Neural progenitor cell (in vitro differentiated cells): ENCODE data around the gene ZNF28.

Experiments
- EZH2 ChIP-seq: fragments of 200-600 bp; sonication (generic); IDR thresholded peaks from 2 replicates; pipeline ENCODE4 v1.6.1; 2017; ENCODE audit warnings: antibody characterized with exemption, mild to moderate bottlenecking, moderate library complexity
- TF ChIP-seq, protein P1 (sequence below): fragments of 200-600 bp; sonication (generic); IDR thresholded peaks from 2 replicates; pipeline ENCODE4 v1.5.1; 2017; ENCODE audit warnings: antibody characterized with exemption, mild to moderate bottlenecking

- TF ChIP-seq, protein P1, sequence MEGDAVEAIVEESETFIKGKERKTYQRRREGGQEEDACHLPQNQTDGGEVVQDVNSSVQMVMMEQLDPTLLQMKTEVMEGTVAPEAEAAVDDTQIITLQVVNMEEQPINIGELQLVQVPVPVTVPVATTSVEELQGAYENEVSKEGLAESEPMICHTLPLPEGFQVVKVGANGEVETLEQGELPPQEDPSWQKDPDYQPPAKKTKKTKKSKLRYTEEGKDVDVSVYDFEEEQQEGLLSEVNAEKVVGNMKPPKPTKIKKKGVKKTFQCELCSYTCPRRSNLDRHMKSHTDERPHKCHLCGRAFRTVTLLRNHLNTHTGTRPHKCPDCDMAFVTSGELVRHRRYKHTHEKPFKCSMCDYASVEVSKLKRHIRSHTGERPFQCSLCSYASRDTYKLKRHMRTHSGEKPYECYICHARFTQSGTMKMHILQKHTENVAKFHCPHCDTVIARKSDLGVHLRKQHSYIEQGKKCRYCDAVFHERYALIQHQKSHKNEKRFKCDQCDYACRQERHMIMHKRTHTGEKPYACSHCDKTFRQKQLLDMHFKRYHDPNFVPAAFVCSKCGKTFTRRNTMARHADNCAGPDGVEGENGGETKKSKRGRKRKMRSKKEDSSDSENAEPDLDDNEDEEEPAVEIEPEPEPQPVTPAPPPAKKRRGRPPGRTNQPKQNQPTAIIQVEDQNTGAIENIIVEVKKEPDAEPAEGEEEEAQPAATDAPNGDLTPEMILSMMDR, result no peak
- no peak for TF ChIP-seq EZH2
These were observed 35.4 kb downstream of the ZNF28 start for GRCh38 chr19:52786078-52786463.
